Central memory CD4-positive, alpha-beta T cell (primary cell): ENCODE measurements around the gene XKR7.

ENCODE experiments used
- DNase-seq: peaks from one replicate; pipeline ENCODE4 v3.0.0; 2022

The XKR7 gene

GRCh38 chr20:31945319-31945718 lies 22.6 kb upstream of the XKR7 start:
- DNase-seq = no peak

GRCh38 chr20:31945785-31946184 lies 22.2 kb upstream of the XKR7 start:
- no peak for DNase-seq

GRCh38 chr20:31948008-31948407 lies 19.9 kb upstream of the XKR7 start:
- no peak for DNase-seq

- no peak for DNase-seq
Measured at GRCh38 chr20:31949877-31950646, 17.9 kb upstream of the XKR7 start.

- no peak for DNase-seq
Measured at GRCh38 chr20:31951203-31951529, 16.8 kb upstream of the XKR7 start.

- peak; percentile 95 for DNase-seq
Measured at GRCh38 chr20:31951530-31952453, 16.2 kb upstream of the XKR7 start, which contains the start of gene PDRG1. Gene PDRG1 (minus strand): TSS chr20:31952046. CDS start chr20:31951961, 85 bp downstream.

GRCh38 chr20:31953556-31954148 lies 14.3 kb upstream of the XKR7 start:
- no peak for DNase-seq

GRCh38 chr20:31954500-31954899 lies 13.5 kb upstream of the XKR7 start:
- DNase-seq = no peak

GRCh38 chr20:31956556-31957526 lies 11.1 kb upstream of the XKR7 start:
- no peak for DNase-seq

- DNase-seq = no peak
Measured at GRCh38 chr20:31962761-31963160, 5.2 kb upstream of the XKR7 start.

GRCh38 chr20:31963889-31964288 lies 4.1 kb upstream of the XKR7 start:
- no peak for DNase-seq

- DNase-seq = no peak
Measured at GRCh38 chr20:31966991-31967655, 828 bp upstream of the XKR7 start.

- peak; percentile 76 for DNase-seq
Measured at GRCh38 chr20:31968291-31969126, 558 bp downstream of the XKR7 start.

- no peak for DNase-seq
Measured at GRCh38 chr20:31969991-31970390, 2.0 kb downstream of the XKR7 start.

GRCh38 chr20:31972471-31973021 lies 4.6 kb downstream of the XKR7 start:
- no peak for DNase-seq

GRCh38 chr20:31974296-31974695 lies 6.3 kb downstream of the XKR7 start:
- no peak for DNase-seq

- DNase-seq = no peak
Measured at GRCh38 chr20:31974951-31975487, 7.1 kb downstream of the XKR7 start.

- no peak for DNase-seq
Measured at GRCh38 chr20:31975874-31976273, 7.9 kb downstream of the XKR7 start.

- no peak for DNase-seq
Measured at GRCh38 chr20:31977080-31977479, 9.1 kb downstream of the XKR7 start.
